GM21390 (cell line): ENCODE measurements around the gene LAMP1.
"Not testable (repeated sequence)": the region's sequence is repeated elsewhere in the genome, so short reads cannot be mapped to it uniquely, and the experiment has no call there.

Experiments
- ATAC-seq: cut with Tn5 transposase; IDR thresholded peaks from one replicate; pipeline ENCODE4 v1.9.1; 2021; ENCODE audit not compliant: unreplicated experiment

LAMP1 gene

DNA sequence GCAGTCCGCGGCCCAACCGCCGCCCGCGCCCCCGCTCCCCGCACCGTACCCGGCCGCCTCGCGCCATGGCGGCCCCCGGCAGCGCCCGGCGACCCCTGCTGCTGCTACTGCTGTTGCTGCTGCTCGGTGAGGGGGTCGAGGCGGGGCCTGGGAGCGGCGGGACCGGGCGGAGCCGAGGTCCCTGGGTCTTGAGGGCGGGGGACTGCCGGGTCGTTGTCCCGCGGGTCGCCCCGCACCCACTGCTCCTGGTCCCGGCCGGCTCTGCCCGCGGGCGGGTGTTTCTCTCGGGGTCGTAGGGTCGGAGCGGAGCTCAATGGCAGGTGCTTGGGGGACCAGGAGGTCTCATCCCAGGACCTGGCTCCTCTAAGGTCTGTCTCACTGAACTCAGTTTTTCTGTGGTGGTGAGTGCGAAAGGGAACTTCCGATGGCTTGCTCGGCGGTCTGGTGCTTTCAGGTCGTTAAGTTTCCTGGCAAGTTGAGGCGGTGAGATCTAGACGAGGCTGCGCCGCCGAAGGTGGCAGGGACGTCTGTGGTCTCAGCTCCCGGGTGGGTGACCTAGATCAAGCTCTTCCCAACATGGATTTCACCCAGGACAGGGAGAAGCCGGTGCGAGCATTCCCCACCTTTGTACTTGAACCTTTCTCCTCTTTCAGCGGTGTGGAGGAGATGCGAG, 467 bp downstream of the LAMP1 start:
- ATAC-seq, result peak; percentile 30

DNA sequence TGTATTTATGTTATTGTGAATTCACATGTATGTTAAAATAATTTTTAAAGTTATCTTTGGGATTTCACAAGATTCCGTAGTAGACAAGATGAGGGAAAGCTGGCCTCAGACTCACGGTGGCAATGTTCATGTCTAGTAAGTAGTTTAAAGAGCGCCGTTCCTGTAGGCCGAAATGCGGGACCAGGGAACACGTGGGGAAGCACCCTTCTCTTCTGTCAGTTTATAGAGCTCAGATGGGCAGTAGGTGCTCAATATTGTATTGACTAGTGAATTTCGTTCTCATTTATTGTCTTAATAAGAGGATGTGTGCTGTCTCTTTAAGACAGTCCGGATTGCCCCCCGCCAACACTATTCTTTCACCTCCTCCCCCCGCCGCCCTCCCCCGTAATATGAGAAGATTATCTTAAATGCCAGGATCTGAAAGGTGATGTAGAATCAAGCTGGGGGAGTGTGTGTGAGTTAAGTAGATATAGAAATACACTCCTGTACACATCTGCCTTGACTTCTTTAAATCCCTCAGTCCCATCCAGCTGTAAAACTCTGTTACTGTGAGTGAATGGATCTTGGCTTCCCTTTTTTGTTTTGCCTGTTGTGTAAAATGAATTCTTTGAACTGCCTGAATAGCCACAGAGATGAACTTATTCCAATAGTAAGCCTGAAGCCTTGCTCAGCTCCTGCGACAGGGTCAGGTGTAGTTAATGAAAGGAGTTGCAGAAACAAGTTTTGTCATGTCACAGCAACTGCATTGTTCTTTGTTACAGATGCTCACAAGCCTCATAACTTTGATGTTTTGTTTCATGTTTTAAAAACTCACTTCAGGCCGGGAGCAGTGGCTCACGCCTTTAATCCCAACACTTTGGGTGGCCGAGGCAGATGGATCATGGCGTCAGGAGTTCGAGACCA, 1.3 kb downstream of the LAMP1 start:
- no peak for ATAC-seq

DNA sequence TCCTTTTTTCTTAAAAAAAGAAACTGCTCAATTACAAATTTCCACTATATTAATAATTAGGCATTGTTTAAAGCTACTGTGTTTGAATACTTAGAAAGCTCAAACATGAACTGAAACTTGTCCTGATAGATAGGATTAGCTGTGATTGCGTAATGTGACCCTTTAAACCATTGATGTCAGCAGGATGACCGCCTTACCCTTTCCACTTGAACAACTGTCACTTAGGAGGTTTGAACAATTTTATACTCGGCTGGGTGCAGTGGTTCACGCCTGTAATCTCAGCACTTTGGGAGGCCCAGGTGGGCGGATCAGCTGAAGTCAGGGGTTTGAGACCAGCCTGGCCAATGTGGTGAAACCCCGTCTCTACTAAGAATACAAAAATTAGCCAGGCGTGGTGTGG, 2.9 kb downstream of the LAMP1 start:
- no peak for ATAC-seq

DNA sequence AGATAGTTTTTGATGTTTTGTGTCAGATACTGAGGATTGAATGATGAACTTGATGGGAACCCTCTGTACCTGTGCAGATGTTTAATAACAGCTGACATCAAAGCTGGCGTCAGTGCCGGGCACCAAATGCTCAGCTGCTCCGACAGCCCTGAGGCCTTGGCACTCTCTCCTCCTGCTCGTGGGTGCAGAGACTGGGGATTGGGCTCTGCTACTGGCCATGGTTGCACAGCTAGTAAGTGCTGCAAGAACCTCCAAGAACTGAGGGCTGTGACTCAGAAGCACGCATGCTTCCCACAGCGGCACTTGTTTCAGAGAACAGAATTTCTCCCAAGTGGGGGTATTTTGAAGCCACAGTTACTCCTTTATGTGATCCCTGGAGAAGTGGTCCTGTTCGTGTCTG, 5.9 kb downstream of the LAMP1 start:
- no peak for ATAC-seq

DNA sequence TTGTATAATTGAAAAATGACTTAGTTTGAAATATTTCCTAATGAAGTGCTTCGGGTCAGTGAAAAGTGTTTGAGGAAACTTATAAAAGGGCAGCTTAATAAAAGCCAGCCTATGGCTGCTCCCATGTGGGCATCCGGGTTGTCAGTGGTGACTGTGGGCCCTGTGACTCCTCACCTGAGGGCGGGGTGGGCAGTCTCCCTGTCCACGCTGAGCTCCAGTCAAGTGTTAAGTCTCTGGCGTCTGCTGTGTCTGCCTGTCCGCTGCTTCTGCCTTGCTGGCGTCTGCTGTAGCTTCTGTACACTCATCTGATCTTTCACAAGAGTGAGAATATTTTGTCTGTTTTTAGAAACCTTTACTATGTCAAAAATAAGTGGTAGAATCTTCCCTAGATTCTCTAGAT, 7.1 kb downstream of the LAMP1 start:
- no peak for ATAC-seq

DNA sequence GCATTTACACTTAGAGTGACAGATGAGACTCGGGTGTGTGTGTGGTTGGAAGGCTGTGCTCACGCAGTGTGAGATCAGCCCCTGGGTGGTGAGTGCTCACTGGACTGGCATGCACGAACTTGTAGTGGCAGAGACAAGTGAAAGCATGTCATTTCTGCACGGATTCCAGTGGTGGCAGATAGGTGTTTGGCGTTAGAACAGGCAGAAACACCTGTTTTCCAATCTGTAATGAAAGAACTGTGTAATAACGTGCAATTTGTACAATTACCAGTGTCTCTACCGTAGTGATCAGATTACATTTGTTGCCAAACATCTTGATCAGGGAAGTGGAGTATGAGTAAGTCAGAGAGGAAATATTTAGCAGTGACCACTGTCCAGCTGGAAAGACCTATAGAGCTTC, 8.2 kb downstream of the LAMP1 start:
- ATAC-seq, result no peak

DNA sequence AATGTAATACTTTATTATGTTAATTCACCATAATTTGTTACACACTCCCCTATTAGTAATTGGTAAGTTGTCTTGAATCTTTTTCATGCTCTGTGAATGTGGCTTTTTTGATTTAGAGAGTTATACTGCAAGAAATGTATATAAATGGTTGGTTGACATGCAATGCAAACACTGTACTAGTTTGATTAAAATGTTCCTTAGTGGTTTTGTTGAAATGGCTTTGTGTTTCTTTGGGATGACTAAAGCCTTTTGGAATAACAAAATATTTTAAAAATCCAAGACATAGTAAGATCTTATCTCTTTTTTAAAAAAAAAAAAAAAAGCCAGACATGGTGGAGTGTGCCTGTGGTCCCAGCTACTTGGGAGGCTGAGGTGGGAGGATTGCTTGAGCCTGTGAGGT, 10.5 kb downstream of the LAMP1 start:
- ATAC-seq, result no peak

DNA sequence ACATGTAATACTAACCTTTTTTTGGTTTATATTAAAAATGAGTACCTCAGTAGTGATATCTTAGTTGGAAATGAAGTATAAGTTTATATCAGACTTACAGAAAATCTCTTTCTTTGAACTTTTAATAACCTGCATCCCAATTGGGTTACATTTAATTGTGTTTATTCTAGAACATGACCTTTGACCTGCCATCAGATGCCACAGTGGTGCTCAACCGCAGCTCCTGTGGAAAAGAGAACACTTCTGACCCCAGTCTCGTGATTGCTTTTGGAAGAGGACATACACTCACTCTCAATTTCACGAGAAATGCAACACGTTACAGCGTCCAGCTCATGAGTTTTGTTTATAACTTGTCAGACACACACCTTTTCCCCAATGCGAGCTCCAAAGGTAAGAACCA, 12.4 kb downstream of the LAMP1 start:
- no peak for ATAC-seq

DNA sequence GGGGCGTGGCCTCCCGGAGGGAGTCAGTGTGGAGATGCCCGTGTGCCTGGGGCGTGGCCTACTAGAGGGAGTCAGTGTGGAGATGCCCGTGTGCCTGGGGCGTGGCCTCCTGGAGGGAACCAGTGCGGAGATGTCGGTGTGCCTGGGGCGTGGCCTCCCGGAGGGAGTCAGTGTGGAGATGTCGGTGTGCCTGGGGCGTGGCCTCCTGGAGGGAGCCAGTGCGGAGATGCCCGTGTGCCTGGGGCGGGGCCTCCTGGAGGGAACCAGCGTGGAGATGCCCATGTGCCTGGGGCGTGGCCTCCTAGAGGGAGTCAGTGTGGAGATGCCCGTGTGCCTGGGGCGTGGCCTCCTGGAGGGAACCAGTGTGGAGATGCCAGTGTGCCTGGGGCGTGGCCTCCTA, 17.1 kb downstream of the LAMP1 start:
- not testable (repeated sequence) for ATAC-seq

DNA sequence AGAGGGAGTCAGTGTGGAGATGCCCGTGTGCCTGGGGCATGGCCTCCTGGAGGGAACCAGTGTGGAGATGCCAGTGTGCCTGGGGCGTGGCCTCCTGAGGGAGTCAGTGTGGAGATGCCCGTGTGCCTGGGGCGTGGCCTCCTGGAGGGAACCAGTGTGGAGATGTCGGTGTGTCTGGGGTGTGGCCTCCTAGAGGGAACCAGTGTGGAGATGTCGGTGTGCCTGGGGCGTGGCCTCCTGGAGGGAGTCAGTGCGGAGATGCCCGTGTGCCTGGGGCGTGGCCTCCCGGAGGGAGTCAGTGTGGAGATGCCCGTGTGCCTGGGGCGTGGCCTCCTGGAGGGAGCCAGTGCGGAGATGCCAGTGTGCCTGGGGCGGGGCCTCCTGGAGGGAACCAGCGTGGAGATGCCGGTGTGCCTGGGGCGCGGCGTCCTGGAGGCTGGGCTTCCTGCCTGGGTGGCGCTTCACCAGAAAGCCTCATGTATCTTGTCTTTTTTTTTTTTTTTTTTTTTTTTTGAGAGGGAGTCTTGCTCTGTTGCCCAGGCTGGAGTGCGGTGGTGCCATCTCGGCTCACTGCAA, 17.9 kb downstream of the LAMP1 start:
- not testable (repeated sequence) for ATAC-seq

DNA sequence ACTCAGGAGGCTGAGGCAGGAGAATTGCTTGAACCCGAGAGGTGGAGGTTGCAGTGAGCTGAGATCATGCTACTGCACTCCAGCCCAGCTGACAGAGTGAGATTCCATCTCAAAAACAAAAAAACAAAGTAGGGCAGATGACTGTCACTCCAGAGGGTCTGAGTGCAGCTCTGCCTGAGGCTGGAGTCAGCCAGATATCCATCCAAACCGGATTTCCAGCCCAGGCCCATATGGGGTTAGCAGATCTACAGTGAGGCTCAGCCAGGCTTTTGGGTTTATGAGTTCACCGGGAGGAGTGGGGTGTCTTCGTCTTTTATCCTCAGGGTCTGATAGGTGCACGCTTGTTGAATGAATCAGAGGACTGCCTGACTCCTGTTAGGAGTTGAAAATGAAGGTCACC, 19.0 kb downstream of the LAMP1 start:
- ATAC-seq, result no peak

DNA sequence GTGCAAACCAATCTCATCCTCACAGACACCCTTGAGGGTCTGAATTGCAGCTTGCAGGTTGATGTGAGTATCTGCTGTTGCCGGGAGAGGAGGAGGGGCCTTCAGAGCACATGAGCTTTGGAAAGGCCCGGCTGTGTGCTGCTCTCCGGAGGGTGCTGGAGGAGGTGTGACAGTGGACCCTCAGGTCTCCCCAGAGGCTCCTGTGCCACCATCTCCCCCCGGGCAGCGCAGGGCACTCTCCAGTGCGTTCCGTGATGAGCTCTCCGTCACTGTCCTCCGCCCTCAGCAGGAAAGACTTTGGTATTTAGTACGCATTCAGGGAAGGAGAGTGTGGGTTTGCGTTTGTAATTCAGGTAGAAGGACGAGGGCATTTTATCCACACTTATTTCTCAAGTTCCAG, 20.0 kb downstream of the LAMP1 start:
- no peak for ATAC-seq

DNA sequence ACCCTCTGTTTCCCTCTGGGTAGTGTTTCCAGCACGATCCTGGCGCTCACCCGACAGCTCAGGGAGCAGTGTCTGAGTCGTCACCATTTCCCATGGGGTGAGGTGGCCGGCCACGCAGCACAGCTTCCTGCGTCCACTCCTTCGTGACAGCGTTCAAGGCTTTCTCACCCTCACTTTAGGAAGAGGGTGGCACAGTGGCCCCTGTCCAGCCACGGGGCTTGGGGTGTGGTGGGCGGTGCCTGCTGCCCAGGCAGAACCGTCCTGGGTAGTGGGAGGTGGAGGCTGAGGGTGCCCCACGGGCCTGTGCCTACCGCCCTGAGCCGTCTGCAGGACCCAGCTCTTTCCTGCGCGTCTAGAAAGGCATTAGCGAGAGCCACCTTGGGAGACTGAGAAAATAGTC, 21.9 kb downstream of the LAMP1 start:
- no peak for ATAC-seq

DNA sequence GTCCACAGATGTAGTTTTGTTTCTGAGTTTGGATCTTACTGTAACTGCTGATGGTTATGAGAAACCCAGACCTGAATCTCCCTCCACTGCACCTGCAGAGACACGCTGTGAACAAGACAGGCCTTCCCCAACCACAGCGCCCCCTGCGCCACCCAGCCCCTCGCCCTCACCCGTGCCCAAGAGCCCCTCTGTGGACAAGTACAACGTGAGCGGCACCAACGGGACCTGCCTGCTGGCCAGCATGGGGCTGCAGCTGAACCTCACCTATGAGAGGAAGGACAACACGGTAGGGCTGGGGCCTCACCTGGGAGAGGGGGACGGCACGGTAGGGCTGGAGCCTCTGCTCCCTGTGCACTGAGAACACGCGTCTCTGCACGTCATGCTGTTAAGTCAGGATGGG, 22.3 kb downstream of the LAMP1 start:
- ATAC-seq, result no peak

DNA sequence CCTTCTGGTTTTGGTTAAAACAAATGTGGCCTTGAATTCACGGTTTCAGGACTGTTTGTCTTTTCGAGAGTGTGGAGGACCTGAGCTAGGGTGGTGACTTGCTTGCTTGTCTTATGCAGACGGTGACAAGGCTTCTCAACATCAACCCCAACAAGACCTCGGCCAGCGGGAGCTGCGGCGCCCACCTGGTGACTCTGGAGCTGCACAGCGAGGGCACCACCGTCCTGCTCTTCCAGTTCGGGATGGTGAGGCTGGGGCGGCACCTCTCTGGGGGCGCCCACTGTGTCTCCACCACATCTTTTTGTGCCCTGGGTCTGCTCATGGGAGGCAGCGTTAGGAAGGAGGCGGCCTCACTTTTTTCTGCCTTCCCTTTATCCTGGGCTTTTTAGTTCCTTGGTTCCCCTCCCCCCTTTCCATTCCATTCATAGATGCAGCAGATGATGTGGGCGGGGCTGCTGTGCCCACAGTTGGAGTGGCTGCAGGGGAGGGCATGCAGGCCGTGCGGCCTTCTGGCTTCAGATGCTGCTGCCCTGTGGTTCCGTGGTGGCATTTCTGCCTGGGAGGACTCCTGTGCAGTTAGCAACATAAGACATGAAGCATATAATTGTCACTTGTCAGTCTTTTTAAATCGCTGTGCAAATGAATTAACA, 23.3 kb downstream of the LAMP1 start:
- ATAC-seq, result no peak

DNA sequence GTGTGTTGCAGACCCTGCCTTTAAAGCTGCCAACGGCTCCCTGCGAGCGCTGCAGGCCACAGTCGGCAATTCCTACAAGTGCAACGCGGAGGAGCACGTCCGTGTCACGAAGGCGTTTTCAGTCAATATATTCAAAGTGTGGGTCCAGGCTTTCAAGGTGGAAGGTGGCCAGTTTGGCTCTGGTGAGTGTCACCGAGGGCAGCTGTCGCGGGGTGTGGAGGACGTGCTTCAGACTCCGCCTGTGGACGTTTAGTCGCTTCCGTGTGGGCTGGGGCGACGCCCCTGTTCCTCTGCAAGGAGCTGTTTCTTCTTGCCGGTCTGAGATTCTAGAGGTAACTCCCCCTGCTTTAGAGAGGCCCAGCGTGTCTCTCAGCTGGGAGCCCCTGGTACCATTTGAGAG, 24.5 kb downstream of the LAMP1 start:
- no peak for ATAC-seq

DNA sequence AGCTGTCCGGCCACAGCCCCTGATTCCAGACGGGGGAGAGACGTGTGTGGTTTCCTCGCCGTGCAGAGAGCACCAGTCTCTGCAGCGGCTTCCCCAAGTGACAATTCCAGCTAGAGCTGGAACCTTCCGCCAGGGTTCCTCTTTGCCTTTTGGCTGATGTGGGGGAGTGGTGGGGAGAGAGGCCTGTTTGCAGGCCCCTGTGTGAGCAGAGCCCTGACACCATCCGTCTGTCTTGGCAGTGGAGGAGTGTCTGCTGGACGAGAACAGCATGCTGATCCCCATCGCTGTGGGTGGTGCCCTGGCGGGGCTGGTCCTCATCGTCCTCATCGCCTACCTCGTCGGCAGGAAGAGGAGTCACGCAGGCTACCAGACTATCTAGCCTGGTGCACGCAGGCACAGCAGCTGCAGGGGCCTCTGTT, 25.0 kb downstream of the LAMP1 start:
- ATAC-seq, result no peak

DNA sequence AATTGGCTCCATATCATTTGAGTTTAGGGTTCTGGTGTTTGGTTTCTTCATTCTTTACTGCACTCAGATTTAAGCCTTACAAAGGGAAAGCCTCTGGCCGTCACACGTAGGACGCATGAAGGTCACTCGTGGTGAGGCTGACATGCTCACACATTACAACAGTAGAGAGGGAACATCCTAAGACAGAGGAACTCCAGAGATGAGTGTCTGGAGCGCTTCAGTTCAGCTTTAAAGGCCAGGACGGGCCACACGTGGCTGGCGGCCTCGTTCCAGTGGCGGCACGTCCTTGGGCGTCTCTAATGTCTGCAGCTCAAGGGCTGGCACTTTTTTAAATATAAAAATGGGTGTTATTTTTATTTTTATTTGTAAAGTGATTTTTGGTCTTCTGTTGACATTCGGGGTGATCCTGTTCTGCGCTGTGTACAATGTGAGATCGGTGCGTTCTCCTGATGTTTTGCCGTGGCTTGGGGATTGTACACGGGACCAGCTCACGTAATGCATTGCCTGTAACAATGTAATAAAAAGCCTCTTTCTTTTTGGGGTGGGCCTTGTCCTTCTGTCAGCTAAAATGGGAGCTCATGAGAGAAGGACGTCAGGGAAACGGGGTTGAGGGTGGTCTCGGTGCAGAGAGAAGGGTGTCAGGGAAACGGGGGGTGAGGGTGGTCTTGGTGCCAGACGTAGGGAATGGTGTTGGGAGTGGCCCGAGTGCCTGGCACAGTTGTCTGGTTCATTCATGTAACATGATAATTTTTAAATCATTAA, 26.0 kb downstream of the LAMP1 start:
- ATAC-seq, result no peak

DNA sequence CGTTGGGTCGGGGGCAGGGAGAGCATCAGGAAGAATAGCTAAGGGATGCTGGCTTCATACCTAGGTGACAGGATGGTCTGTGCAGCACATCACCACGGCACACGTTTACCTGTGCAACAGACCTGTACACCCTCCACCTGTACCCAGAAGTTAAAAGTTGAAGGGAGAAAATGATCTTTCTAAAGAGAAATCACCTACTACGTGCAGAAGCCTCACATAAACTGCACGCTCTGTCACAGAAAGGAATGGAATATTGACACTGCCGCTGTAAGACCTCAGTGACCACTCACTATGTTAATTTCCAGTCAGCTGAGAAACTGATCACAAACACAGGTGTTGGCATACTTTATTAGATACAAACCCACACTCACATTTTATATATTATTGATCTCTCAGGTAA, 26.8 kb downstream of the LAMP1 start:
- ATAC-seq, result no peak

DNA sequence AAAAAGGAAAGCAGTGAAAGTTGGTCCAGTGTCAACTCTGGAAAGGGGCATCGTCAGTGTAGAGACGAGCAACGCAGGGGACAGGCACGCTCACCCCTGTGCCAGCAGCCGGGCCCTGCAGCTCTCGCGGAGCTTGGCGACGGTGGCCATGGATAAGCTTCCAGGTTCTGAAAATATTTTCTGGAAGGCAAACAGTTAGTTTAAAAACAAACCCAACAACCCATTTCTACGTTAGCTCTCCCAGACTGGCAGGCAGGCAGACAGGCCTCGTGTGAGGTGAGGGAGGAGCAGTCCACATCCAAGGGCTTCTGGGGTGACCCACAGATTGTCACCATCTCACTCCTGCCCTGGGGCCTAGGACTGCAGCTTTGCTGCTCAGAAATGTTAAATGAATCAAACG, 27.4 kb downstream of the LAMP1 start:
- no peak for ATAC-seq

DNA sequence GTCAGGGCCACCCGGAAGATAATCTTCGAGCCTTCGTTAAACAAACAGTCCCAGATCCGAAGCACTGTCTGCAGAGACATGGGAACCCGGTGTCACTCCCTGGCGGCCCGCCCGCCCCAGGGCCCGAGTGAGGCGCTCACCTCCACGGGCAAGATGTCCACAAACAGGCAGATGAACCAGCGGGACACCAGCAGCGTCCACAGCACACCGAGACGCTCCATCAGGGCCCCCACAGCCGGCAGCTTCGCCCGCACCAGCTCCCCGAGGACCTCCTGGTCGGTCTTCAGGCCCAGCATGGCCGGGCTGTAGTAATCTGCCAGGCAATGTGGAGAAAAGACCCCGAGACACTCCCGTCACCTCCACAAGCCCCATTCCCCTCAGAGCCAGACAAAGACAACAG, 28.7 kb downstream of the LAMP1 start:
- no peak for ATAC-seq
